ENCODE results near the gene TMEM242.

TMEM242 gene

DNA sequence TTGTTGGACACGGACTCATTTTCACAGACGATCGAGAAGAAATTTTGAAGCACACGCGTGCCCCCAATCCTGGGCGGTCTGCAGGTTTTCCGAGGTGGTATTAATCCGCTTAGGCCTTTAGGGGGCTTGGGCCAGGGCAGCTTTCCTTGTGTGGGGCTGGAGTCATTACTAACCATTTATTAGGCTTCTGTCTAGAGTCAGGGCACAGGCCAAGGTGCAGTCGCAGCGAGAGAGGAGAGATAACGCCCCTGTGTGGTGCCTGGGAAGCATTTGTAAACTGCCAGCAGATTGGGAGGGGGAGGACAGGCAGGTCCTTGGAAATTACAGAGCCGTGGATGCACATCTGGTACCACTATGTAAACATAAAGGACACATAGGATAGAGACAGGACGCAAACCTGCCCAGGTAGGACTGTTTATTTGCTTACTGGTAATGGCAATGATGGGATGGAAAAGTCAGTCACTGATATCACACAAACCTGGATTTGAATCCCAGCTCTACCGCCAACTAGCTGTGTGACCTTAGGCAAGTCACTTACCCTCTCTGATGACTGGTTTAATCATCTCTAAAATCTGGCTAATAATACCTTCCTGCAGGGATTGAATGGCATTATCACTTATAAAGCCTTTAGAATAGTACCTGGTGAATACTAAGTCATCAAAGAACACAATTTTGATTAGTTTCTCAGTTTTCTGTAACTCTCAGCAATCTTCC lies 76.4 kb downstream of the TMEM242 start:
- no peak for DNase-seq (ENCODE audit: low spot score)
- in situ Hi-C loops (cut with MboI; ENCODE audit: low sequenced_read_pairs, unreplicated experiment), result no loop called here
- TF ChIP-seq, protein P1, sequence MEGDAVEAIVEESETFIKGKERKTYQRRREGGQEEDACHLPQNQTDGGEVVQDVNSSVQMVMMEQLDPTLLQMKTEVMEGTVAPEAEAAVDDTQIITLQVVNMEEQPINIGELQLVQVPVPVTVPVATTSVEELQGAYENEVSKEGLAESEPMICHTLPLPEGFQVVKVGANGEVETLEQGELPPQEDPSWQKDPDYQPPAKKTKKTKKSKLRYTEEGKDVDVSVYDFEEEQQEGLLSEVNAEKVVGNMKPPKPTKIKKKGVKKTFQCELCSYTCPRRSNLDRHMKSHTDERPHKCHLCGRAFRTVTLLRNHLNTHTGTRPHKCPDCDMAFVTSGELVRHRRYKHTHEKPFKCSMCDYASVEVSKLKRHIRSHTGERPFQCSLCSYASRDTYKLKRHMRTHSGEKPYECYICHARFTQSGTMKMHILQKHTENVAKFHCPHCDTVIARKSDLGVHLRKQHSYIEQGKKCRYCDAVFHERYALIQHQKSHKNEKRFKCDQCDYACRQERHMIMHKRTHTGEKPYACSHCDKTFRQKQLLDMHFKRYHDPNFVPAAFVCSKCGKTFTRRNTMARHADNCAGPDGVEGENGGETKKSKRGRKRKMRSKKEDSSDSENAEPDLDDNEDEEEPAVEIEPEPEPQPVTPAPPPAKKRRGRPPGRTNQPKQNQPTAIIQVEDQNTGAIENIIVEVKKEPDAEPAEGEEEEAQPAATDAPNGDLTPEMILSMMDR (IDR thresholded peaks at IDR 0.05; ENCODE audit: borderline replicate concordance, control extremely low read depth, extremely low read depth, insufficient read depth, missing control alignments), result no peak

- in situ Hi-C loops (cut with MboI; ENCODE audit: low sequenced_read_pairs, unreplicated experiment), result no loop called here
- DNase-seq (ENCODE audit: low spot score), result no peak
- TF ChIP-seq, protein P1 (IDR thresholded peaks at IDR 0.05; ENCODE audit: borderline replicate concordance, control extremely low read depth, extremely low read depth, insufficient read depth, missing control alignments), result no peak
Observed at GRCh38 chr6:157246048-157246630, 77.2 kb downstream of the TMEM242 start.

DNA sequence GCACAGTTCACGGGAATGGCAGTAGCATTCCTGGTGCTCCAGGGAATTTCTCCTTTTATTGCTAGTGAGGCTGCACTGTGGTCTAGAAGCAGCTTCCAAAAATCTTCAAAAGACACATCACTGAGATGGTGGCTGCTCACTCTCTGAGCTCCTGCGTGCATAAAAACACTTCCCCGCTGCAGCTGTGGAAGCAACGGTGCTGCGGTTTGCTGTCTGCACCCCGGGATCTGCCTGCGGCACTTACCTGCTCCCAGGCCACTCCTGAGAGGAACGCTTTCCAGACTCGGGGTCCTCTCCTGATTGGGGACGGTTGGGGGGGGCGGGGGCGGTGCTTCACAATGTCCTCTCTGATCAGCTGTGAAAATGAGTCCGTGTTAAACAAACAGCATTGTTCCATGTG lies 77.9 kb downstream of the TMEM242 start:
- in situ Hi-C loops (cut with MboI; ENCODE audit: low sequenced_read_pairs, unreplicated experiment), result no loop called here
- TF ChIP-seq, protein P1 (IDR thresholded peaks at IDR 0.05; ENCODE audit: borderline replicate concordance, control extremely low read depth, extremely low read depth, insufficient read depth, missing control alignments), result no peak
- no peak for DNase-seq (ENCODE audit: low spot score)

GRCh38 chr6:157244780-157245179 lies 78.5 kb downstream of the TMEM242 start:
- TF ChIP-seq, protein P1 (IDR thresholded peaks at IDR 0.05; ENCODE audit: borderline replicate concordance, control extremely low read depth, extremely low read depth, insufficient read depth, missing control alignments), result no peak
- in situ Hi-C loops (cut with MboI; ENCODE audit: low sequenced_read_pairs, unreplicated experiment), result no loop called here
- DNase-seq (ENCODE audit: low spot score), result no peak

- DNase-seq (ENCODE audit: low spot score), result no peak
- TF ChIP-seq, protein P1 (IDR thresholded peaks at IDR 0.05; ENCODE audit: borderline replicate concordance, control extremely low read depth, extremely low read depth, insufficient read depth, missing control alignments), result no peak
Observed at GRCh38 chr6:157244175-157244574, 79.1 kb downstream of the TMEM242 start.

DNA sequence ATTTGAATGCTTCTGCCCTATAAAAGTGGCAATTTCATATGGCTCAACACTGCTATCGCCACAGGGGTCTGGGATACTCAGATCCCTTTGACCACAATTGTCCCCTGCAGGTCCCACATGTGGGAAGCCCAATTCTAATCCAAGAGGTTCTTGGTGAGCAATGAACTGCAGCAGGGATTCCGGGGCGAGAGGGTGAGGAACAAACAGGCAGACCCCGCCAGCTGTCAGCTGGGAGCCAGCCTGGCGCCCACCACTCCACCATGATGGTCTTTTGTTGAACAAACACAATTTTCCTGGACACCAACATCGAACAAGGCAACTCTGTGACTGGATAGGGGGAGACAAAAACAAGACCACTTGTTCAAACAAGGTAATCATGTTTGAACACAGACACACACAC lies 80.5 kb downstream of the TMEM242 start:
- TF ChIP-seq, protein P1 (IDR thresholded peaks at IDR 0.05; ENCODE audit: borderline replicate concordance, control extremely low read depth, extremely low read depth, insufficient read depth, missing control alignments), result no peak
- in situ Hi-C loops (cut with MboI; ENCODE audit: low sequenced_read_pairs, unreplicated experiment), result no loop called here
- no peak for DNase-seq (ENCODE audit: low spot score)

More at GRCh38 chr6:157244175-157244574, 79.1 kb downstream of the TMEM242 start:
- in situ Hi-C loops (cut with MboI; ENCODE audit: low sequenced_read_pairs, unreplicated experiment), result no loop called here
